HG03460 (cell line): ENCODE measurements around the gene CDH12.
"Not testable (repeated sequence)": the region's sequence is repeated elsewhere in the genome, so short reads cannot be mapped to it uniquely, and the experiment has no call there.

Source experiments
- ATAC-seq: cut with Tn5 transposase; IDR thresholded peaks from one replicate; pipeline ENCODE4 v1.9.1; 2021; ENCODE audit not compliant: unreplicated experiment

Gene CDH12

DNA sequence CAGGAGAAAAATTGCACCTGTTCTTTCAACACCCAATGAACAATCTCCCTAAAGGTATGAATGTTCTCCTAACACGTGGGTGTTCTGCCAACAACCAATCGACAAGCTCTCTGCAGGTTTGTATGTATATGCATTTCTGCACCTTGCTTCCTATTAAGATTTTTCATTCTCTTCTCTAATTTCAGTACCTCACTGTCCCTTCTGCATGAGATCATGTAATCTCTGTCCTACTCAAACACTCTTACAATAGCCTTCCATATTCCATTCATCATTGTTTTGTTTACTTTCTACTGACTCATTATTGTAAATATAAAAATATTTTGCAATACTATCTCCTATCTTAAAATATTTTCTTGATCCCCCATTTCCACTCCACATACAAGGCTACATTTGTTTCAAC, 382.0 kb downstream of the CDH12 start:
- no peak for ATAC-seq

DNA sequence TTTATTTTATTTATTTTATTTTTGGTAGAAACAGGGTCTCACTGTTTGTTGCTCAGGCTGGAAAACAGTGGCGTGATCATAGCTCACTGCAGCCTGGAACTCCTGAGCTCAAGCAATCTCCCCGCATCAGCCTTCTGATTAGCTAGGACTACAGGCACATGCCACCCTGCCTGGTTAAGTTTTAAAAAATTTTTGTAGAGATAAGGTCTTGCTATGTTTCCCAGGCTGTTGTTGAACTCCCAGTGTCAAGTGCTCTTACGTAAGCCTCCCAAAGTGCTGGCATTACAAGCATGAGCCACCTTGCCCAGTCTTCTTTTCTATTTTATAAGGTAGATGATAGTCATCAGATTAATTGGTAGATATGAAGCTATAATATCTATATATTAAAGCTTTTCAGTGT, 382.7 kb downstream of the CDH12 start:
- ATAC-seq = no peak

DNA sequence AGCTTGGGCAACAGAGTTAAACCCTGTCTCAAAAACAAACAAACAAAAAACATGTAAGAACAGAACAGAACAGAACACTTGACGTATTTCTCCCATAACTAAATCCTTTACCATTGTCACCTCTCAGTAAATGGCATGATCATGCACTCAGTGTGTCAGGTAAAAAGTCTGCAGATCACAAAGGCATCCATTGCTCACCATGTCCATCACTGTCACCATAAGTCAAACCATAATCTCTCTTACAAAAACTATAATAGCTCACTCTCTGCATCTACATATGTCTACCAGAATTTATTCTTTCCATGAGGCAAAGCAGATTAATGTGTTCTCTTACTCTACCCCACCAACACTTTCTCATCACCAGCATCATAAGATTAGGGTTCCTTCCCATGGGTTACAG, 387.5 kb downstream of the CDH12 start:
- ATAC-seq = no peak

DNA sequence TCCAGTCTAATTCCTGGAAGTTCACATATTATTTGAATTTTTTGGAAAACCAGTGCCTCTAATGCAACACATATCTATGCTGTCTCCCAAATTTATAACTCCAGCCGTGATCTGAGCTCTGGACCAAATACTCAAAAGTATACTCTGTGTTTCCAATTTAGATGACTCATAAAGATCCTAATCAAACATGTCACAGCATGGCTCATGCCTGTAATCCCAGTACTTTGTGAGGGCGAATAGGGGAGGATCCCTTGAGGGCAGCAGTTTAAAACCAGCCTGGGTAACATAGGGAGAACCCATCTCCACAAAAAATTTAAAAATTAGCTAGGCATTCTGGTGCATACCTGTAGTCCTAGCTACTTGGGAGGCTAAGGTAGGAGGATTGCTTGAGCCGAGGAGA, 388.0 kb downstream of the CDH12 start:
- ATAC-seq = no peak

DNA sequence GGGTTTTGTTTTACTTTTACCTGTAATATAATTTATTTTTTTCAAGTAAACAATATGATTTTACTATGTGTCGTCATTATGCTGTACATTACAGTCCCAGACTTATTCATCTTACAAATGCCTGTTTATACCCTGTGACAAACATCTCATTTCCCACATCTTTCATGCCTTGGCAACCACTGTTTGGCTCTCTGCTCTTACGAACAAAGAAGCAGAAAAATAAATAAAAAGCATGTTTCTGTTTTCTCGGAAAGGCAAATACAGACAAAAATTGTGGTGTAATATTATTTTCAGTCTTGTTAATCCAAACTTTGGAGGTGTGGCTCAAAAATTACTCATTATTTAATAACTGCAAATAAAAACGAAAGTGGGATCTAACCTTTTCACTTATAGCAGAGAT, 393.0 kb downstream of the CDH12 start:
- no peak for ATAC-seq

DNA sequence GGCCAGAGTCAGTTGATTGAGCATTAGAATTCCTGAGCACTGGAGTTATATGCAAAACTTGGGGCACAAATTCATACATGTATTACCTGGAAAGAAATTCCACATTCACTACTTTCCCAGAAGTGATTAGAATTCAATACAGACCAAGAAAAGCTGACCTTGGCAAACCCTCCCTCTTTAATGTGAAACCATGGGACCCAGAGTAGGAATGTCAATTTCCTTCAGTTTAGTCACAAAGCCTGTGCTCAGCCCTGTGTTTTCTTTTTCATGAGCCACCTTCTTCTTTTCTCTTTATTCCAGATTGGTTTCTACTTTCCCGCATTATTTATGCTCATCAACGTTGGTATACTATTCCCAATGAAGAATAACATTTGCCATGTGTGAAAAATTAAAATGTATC, 420.2 kb downstream of the CDH12 start:
- no peak for ATAC-seq

DNA sequence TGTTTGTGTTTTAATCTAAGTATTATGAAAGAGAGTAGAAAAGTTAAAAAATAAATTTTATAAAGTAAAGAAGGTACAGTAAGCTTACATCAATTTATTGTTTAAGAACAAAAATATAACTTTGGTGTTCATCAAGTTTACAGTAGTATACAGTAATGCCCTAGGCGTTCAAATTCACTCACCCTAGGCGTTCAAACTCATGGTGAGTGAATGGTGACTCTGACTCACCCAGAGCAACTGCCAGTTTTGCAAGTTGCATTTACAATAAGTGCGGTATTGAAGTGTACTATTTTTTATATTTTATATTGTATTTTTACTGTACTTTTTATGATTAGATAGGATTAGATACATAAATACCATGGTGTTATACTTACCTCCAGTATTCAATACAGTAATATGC, 421.3 kb downstream of the CDH12 start:
- no peak for ATAC-seq

DNA sequence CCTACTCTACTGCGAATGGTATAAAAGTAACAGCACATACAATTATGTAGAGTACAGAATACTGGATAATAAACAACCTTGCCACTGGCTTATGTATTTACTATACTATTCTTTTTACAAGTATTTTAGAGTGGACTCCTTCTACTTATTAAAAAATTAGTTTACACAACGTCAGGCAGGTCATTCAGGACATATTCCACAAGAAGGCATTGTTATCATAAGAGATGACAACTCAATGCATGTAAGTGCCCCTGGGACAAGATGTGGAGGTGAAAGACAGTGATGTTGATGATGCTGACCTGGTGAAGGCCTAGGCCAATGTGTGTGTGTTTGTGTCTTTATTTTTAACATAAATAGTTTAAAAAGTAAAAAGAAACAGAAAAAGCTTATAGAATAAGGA, 421.7 kb downstream of the CDH12 start:
- no peak for ATAC-seq

DNA sequence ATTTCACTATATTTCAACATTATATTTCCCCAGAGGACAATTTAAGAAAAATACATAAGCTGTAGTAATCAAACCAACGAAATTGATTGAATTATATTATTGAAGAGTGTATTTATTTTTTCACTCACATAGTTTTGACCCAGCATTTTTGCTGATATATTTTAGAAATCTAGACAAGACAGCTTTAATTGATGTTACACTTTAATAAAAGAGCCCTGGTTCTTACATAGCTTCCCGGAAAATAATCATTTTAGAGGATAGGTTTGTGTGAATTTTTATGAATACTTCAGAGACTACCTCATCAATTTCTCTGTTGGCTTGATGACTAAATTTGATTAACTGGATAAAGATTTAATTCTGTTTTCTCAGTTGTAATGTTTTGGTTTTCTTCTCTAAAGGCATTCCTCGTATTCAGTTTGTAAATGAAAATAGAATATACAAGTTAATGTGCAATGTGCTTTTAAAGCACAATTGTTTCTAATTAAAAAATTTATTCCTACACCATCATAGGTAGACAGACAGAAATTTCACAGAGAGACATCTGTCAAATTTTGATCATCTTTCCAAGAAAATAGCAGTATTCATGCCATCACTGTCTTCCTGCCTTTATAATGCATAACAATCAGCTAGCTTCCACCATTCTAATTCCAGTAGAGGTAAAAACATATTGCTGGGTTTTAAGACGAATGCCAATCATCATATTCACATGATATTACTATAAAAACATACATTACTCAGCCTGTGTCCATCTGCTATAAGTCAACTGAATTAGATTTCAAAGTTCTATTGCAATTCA, 441.4 kb downstream of the CDH12 start:
- ATAC-seq = no peak

DNA sequence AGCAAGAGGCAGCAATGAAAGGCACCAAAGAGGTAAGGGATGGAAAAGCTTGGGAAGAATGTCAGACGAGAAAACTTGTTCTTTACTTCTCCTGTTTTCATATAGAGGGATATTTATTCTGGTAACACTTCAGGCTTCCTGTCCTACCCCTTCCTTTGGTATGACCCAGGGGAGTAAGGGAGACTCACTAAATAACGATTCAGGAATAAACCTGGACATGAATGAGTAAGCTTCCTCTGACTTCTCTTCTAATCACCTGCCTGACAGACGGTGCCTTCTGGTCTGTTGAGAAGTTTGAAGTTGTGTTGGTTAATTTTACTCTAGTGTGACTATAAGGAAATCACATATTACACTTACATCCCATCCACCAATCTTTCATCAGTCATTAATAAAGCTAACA, 461.2 kb downstream of the CDH12 start:
- ATAC-seq = no peak

DNA sequence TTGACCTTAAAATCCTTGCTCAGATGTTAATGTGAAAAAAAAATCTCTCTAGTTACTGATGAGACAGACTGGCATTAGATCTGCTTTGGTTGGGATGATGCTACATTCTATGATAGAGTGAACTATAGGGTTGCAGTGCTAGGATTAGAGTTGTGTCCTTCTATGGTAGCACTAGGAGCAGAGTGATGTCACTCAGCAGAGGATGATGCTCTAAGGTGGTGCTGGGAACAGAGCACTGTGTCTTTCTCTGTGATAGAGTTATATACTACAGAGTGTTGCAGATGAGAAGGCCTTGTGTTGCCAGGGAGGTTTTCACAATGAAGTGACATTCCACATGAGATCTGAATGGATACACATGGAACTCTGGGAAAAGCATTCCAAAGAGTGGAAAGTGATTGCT, 462.3 kb downstream of the CDH12 start:
- ATAC-seq = no peak

DNA sequence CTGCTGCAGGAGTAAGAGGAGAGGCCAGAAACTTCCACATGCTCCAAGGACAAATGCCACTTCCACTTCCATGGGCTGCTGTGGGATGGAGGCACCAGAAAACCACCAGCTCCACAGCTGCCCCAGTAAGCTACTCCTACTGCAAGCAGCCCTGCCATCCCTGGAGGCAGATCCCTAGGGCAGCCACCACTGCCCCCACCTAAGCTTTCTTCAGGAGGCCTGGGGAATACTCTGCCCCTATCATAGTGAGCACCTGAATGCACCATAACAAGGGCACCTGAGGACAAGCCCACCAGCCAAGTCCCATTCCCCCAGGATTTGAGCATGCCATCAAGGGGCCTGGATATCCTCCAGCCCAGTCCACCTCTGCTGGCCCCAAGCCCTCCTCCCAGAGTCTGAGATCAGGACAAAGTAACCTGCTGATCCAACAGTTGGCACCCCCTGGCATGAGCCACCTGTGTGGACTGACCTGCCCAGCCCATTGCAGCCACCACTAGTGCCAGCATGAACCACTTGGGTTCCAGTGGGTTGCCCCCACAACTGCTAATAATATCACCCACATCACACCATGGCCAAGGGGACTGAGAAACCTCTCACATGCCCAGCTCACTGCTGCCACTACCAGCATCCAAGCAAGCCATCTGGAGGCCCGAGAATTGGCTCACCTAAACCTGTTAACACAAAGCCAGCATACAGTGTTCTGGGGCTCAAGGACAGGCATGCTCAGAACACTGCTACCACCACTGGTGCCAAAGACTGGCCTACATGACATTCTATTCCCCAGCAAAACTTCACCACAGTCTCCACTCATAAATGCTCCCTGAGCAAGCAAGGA, 480.1 kb downstream of the CDH12 start:
- no peak for ATAC-seq

DNA sequence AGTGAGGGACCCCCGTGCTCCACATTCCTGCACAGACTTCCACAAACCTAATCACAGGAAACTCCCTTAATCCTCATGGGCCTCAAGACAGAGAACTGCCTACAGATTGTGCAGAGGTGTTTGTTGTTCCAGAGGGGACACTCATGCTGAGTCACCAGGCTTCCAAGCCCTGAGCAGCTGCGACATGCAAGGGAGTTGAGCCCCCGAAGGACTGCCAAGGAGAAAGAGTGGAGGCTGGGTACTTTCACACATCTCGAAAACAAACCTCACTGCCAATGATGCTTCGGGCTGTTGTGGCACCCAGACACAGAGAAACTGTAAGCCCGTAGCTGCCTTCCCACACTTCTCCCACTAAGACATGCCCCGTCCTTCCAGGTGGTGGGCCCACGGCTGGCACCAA, 480.8 kb downstream of the CDH12 start:
- ATAC-seq = no peak

DNA sequence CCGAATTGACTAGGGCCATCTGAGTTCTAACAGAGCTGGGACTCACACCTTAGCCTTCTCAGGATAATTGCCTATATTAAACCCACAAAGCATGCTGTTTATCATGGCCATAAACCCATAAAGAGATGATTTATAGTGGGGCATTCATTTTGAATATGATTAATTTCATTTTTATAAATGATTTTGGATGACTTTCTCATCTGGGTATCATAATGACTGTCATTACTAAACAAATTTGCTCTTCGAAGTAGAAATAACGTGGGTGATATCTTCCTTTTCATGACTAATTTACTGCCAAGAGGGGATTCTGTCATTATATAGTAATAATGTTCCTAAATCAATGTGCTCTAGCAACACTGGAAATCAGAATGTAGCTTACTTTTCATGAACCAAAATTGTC, 498.2 kb downstream of the CDH12 start:
- no peak for ATAC-seq

DNA sequence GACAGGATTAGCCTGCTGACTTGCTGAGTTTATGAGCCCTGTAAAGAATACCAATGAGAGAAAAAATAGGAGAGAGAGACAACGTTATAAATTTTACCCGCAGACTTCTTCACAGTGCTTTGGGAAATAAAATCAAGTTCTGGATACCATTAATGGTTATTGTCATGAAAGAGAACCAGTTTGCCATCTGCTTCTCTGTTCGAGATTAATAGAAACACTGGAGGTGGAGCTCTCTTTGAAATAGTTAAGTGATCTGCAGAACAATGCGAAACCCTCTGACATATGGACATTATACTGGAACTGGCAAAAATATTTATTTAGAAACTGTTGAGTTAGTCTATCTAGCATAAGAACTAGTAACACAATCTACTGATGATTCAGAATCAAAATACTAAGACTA, 500.7 kb downstream of the CDH12 start:
- ATAC-seq = no peak

DNA sequence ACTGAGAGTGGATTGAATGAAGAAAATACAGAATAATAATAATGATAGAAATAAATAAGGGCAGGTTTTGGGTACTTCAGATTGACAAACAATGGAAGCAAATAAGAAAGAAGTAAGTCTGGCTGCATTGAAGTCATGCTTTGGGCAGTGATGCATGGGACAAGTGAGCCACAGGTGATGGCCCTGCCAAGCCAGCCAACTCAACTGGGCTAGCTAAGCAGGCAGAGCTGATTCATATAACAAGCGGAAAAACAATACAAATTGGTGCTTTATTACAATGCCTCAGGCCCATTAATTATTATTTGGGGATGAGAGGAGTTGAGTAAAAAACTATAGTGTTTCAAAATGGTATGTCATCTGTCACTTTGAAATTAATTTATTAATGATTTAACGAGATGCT, 502.0 kb downstream of the CDH12 start:
- ATAC-seq = no peak

DNA sequence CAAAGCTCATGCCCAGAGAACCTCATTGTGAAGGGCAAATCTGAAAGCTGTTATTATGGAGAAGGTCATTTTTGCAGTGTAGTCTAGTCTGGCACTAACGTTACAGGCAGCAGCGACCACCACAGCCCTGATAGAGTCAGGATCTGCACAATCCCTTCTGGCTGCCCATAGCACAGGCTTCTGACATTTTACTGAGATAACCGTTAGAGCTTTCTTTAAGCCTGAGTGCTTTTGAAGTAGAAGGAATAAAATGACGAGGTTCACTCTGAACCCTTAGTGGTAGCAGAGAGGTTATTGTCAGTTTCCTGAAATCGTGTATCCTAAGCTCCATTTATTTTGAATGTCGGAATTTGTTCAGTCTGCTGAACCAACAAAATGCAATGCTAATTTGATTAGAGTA, 505.1 kb downstream of the CDH12 start:
- ATAC-seq = no peak

DNA sequence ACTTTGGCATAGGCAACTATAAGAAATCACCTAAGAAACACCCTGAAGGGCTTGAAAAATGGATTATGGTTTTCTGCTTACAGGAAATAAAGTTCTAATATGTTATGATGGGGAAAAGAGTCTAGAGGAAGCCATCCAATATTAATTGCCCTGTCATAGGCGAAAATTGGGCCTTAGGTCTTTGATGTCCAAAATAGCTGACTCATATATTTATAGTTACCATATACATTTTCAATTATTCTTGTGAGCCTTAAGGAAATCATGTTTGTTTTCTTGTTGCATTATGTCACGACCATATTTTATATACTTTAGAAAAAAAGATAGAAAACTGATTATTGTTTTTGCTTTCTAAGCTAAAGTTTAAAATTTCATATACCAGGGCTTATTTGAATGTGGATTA, 509.1 kb downstream of the CDH12 start:
- ATAC-seq = no peak

DNA sequence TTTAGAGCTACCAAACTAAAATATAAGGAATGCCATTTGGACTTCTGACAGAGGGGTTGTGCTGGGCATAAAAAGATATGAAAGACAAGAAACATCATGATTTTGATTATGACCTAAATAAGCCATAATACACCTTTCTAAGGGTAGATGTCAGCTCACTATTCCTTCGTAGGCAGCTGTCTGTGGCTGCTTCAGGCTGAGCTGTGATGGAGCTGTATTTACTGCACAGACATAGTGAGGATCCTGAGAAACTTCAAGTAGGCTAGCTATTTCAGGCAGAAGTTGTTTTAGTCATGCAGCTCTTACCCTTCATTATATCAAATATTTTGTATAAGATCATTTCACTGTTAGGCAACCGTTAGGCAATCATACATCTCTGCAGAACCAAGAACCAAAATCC, 511.7 kb downstream of the CDH12 start:
- ATAC-seq = no peak

DNA sequence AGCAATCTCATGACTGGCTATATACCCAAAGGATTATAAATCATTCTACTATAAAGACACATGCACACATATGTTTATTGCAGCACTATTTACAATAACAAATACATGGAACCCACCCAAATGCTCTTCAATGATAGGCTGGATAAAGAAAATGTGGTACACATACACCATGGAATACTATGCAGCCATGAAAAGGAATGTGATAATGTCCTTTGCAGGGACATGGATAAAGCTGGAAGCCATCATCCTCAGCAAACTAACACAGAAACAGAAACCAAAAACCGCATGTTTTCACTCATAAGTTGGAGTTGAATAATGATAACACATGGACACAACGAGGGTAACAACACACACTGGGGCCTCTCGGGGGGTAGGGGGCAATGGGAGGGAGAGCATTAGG, 520.2 kb downstream of the CDH12 start:
- ATAC-seq = not testable (repeated sequence)

DNA sequence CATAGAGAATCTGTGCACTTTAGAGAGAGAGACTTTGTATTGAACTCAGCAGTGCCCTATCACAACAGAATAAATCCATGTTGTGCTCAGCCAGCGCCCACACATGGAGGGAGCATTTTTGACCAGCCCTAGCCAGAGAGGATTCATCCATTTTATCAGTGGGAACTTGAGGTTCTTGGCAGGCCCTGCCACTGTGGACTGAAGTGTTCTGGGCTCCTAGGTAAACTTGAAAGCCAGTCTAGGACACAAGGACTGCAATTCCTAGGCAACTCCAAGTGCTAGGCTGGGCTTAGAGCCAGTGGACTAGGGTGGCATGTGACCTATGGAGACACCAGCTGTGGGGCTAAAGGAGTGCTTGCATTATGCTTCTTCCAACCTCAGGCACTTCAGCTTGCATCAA, 523.5 kb downstream of the CDH12 start:
- ATAC-seq = no peak

DNA sequence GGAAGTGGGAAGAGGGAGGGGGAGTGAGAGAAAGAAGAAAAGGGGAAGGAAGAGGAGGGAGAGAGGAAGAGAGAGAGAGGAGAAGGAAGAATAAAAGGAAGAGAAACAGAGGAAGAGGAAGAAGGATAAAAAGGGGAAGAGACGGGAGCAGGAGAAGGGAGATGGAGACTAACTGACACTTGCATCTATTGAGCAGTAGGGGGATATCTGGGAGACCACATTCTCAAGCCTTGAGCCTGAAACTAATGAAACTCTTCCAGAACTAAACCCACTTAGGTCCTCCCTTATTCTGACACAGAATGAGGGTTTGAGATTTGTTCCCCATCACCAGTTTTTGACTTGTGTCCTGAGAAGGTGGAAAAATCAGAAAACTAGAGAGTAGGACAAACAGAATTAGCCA, 533.3 kb downstream of the CDH12 start:
- no peak for ATAC-seq

DNA sequence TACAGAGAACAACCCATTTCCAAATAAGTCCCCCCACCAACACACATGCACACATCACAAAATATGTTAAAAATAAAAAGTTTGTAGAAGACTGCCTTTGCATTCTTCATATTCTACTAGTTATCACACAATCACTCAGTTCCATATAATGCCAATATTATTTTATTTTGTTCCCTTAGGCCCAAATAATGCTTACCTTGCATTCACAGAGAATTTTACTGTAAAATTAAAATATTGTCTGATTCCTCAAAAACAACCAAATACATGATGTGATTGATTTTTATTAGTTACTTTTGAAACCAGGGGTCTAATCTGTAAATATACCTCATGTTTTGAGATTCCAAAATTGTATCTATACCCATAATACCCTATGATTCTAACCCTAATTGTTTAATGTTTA, 536.9 kb downstream of the CDH12 start:
- ATAC-seq = no peak
